A549 (cell line): ENCODE measurements around the gene ITGA5.

Experiments
- KDM1A ChIP-seq: fragments of 200-600 bp; sonication (generic); IDR thresholded peaks from 2 replicates; pipeline ENCODE4 v1.6.1; 2016; ENCODE audit warnings: low read depth, mild to moderate bottlenecking
- NR3C1 ChIP-seq: fragments of >200 bp; sonication (Bioruptor Twin); formaldehyde crosslinking; IDR thresholded peaks from 3 replicates; pipeline ENCODE4 v1.6.1; 2017
- POLR2A ChIP-seq: IDR thresholded peaks from 2 replicates; pipeline ENCODE4 v1.6.1; 2012; ENCODE audit warnings: mild to moderate bottlenecking, low read length
- RNF2 ChIP-seq: fragments of 200-600 bp; sonication (generic); IDR thresholded peaks from 2 replicates; pipeline ENCODE4 v1.6.1; 2016; ENCODE audit warnings: low read depth, mild to moderate bottlenecking, antibody characterized with exemption, moderate library complexity, borderline replicate concordance
- TP53 ChIP-seq: fragments of 250-450 bp; sonication (Bioruptor Pico); IDR thresholded peaks from 2 replicates; pipeline ENCODE4 v1.5.0; 2021; ENCODE audit warnings: mild to moderate bottlenecking, moderate library complexity
- ZC3H11A ChIP-seq: fragments of 450-650 bp; IDR thresholded peaks from 2 replicates; pipeline ENCODE4 v1.6.1; 2014; ENCODE audit warnings: antibody characterized with exemption, mild to moderate bottlenecking
- TF ChIP-seq, protein P1 (sequence below): fragments of >200 bp; sonication (Bioruptor Twin); formaldehyde crosslinking; IDR thresholded peaks from 3 replicates; pipeline ENCODE4 v1.5.1; 2016

DNA sequence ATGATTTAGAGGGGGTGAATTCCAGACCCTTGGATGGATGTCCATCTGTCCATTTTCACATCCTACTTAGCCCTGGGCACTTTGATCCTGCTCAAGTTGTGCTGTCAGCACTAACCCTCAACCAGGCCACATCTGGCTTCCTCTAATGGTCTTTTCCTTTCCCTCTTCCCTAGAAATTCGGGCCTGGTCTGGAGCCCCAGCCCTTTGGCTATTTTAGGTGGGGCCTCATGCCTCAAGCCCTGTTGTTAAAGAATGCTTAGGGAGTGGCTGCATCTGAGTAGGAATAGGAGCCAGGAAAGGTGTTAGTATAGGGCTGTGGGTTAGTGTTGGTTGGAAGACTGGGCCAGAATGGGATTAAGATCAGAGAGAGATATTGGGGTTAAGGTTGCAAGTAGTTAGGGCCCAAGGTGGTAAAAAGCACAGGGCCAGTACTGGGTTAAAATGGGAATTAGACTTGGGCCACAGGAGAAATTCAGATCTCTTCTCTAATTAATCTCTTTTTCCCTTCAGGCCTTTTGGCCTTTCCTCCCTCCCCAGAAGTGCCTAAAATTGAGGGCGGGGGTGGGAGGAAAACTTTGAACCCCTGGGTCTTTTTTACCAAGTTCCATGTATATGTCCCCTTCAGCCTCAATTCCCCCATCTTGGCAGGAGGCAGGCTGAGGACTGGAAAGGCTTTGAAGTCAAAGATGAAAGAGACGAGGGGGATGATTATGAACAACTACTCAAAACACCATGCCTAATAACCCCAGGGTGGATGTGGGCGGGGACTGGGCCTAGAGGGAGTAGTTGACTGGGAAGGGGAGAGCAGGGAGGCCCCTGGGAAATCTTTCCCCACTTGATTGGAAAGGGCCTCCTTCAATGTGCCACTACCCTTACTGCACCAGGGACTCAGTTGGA, 30.6 kb downstream of the ITGA5 start:
- TF ChIP-seq NR3C1 = no peak
- TF ChIP-seq TP53 (CRISPR knock-in tag) = no peak
- no peak for TF ChIP-seq ZC3H11A
- no peak for TF ChIP-seq RNF2
- TF ChIP-seq, protein P1, sequence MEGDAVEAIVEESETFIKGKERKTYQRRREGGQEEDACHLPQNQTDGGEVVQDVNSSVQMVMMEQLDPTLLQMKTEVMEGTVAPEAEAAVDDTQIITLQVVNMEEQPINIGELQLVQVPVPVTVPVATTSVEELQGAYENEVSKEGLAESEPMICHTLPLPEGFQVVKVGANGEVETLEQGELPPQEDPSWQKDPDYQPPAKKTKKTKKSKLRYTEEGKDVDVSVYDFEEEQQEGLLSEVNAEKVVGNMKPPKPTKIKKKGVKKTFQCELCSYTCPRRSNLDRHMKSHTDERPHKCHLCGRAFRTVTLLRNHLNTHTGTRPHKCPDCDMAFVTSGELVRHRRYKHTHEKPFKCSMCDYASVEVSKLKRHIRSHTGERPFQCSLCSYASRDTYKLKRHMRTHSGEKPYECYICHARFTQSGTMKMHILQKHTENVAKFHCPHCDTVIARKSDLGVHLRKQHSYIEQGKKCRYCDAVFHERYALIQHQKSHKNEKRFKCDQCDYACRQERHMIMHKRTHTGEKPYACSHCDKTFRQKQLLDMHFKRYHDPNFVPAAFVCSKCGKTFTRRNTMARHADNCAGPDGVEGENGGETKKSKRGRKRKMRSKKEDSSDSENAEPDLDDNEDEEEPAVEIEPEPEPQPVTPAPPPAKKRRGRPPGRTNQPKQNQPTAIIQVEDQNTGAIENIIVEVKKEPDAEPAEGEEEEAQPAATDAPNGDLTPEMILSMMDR = no peak
- no peak for TF ChIP-seq POLR2A
- TF ChIP-seq KDM1A = no peak
